Thymus (tissue), 11 donors: ENCODE data around the gene C11orf98. TPM values are rescaled to one million over a fixed set of nuclear protein-coding genes. Genes with fewer than 3 reads are reported as not detected.
A peak's percentile ranks its signal among the peaks of the same experiment; 100 is the strongest.
"Not testable (repeated sequence)": the region's sequence is repeated elsewhere in the genome, so short reads cannot be mapped to it uniquely, and the experiment has no call there.

Source experiments
- DNase-seq, 9 donors: peaks; one replicate each; pipeline ENCODE4 v3.0.0-alpha.2; 2013; ENCODE audit warnings: low spot score in 9 of 9, low read depth in 6 of 9, missing footprints in 1 of 9
- H3K27ac ChIP-seq, 2 donors: one replicate each; pipeline ENCODE4 v1.5.1; 2013; ENCODE audit warnings: control low read depth in 1 of 2, low read depth in 1 of 2, low read length in 1 of 2, mild to moderate bottlenecking in 1 of 2, moderate library complexity in 1 of 2
- H3K27me3 ChIP-seq, 2 donors: one replicate each; pipeline ENCODE4 v1.5.1; 2013; ENCODE audit warnings: low read length in 1 of 2; ENCODE audit not compliant: control insufficient read depth in 2 of 2, insufficient read depth in 1 of 2
- H3K36me3 ChIP-seq, 2 donors: one replicate each; pipeline ENCODE4 v1.5.1; 2013; ENCODE audit warnings: low read length in 1 of 2, mild to moderate bottlenecking in 1 of 2, moderate library complexity in 1 of 2; ENCODE audit not compliant: control insufficient read depth in 2 of 2, insufficient read depth in 2 of 2
- H3K4me1 ChIP-seq, 2 donors: one replicate each; pipeline ENCODE4 v1.5.1; 2013; ENCODE audit warnings: low read length in 2 of 2; ENCODE audit not compliant: control insufficient read depth in 2 of 2, insufficient read depth in 2 of 2
- H3K4me3 ChIP-seq, 2 donors: one replicate each; pipeline ENCODE4 v1.5.1; 2013; ENCODE audit warnings: low read length in 2 of 2, control low read depth in 1 of 2, mild to moderate bottlenecking in 1 of 2
- H3K9me3 ChIP-seq, 2 donors: one replicate each; pipeline ENCODE4 v1.5.1; 2013; ENCODE audit warnings: low read length in 1 of 2, mild to moderate bottlenecking in 1 of 2; ENCODE audit not compliant: control insufficient read depth in 2 of 2, insufficient read depth in 1 of 2
- WGBS: extraction: QIAGEN DNeasy Blood & Tissue Kit; methylation state at CpG from one replicate; pipeline ENCODE4 v1.1.7; 2013; 5-methylcytosine and 5-hydroxymethylcytosine counted together
- polyA plus RNA-seq: library from polyadenylated mRNA; stranded (reverse); fragments of 200-250 nt; gene quantifications from one replicate; pipeline ENCODE4 v1.2.3, GENCODE V29; 2013
- total RNA-seq: library from RNA; stranded (reverse); fragments of 120-200 nt; gene quantifications from one replicate; pipeline ENCODE4 v1.2.4, GENCODE V29; 2013
- donor health status: healthy.

Gene C11orf98
- total and polyA plus RNA-seq, 2 donors: 111 to 152 TPM

GRCh38 chr11:62627713-62628112, 37.3 kb downstream of the C11orf98 start:
- DNase-seq: no peak
- Histone ChIP-seq H3K36me3 (peaks cover 67 to 76% of the 10 kb centered on the region in 2 donors), H3K27me3 (no peaks in the 10 kb centered on the region), H3K9me3 (no peaks in the 10 kb centered on the region), H3K27ac (no peak overlapping the region), H3K4me1 (no peaks in the 10 kb centered on the region), H3K4me3 (no peak overlapping the region)
- WGBS: 97% methylated on average over 3 of the region's 3 CpGs

- Histone ChIP-seq H3K9me3 (no peaks in the 10 kb centered on the region), H3K36me3 (peaks cover 26 to 28% of the 10 kb centered on the region in 2 donors), H3K27me3 (no peaks in the 10 kb centered on the region), H3K27ac (peak overlapping the region; percentile 87 to 88), H3K4me3 (no peak overlapping the region), H3K4me1 (peaks cover 16 to 17% of the 10 kb centered on the region in 2 donors)
- DNase-seq: no peak
- WGBS: 96% methylated on average over 7 of the region's 7 CpGs
These were observed 42.4 kb downstream of the C11orf98 start for GRCh38 chr11:62622476-62623089.

GRCh38 chr11:62621567-62622470, 43.2 kb downstream of the C11orf98 start, which contains the start of gene B3GAT3:
TSS of gene B3GAT3 (minus strand) at chr11:62621986. CDS start at chr11:62621947, 39 bp downstream.
- Histone ChIP-seq H3K27me3 (no peaks in the 10 kb centered on the region), H3K9me3 (no peaks in the 10 kb centered on the region), H3K36me3 (peaks cover 27 to 28% of the 10 kb centered on the region in 2 donors), H3K27ac (peak within 1 kb of the TSS; percentile 87 to 88), H3K4me1 (peaks cover 16 to 17% of the 10 kb centered on the region in 2 donors), H3K4me3 (peak within 1 kb of the TSS; percentile 60 to 82)
- peak; percentile 82 to 95 (median 87) for DNase-seq
- 2% methylated on average over 77 of the region's 77 CpGs for WGBS

- DNase-seq: no peak
- peak overlapping the region; percentile 87 to 88 for H3K27ac ChIP-seq
- peaks cover 16 to 17% of the 10 kb centered on the region in 2 donors for H3K4me1 ChIP-seq
- H3K9me3 ChIP-seq: no peaks in the 10 kb centered on the region
- peaks cover 25 to 28% of the 10 kb centered on the region in 2 donors for H3K36me3 ChIP-seq
- H3K4me3 ChIP-seq: peak overlapping the region; percentile 60 to 82
- WGBS: 35% methylated on average over 8 of the region's 8 CpGs
- H3K27me3 ChIP-seq: no peaks in the 10 kb centered on the region
These were observed 43.9 kb downstream of the C11orf98 start for GRCh38 chr11:62621027-62621566.

- not testable (repeated sequence) for H3K4me3 ChIP-seq, H3K9me3 ChIP-seq, H3K27me3 ChIP-seq, H3K27ac ChIP-seq, DNase-seq
- 98% methylated on average over 14 of the region's 14 CpGs for WGBS
- Histone ChIP-seq H3K36me3 (peaks cover 26 to 30% of the 10 kb centered on the region in 2 donors), H3K4me1 (peaks cover 11 to 17% of the 10 kb centered on the region in 2 donors)
These were observed 48.1 kb downstream of the C11orf98 start for GRCh38 chr11:62616957-62617356.

- no peaks in the 10 kb centered on the region for H3K27me3 ChIP-seq
- DNase-seq: no peak
- H3K36me3 ChIP-seq: peaks cover 28 to 30% of the 10 kb centered on the region in 2 donors
- H3K27ac ChIP-seq: no peak overlapping the region
- WGBS: 98% methylated on average over 7 of the region's 7 CpGs
- H3K4me3 ChIP-seq: no peak overlapping the region
- no peaks in the 10 kb centered on the region for H3K9me3 ChIP-seq
- H3K4me1 ChIP-seq: peaks cover 4 to 20% of the 10 kb centered on the region in 2 donors
These were observed 49.5 kb downstream of the C11orf98 start for GRCh38 chr11:62615521-62615920.

GRCh38 chr11:62614275-62614674, 50.7 kb downstream of the C11orf98 start:
- Histone ChIP-seq H3K4me1 (peaks cover 0 to 17% of the 10 kb centered on the region in 2 donors), H3K27me3 (no peaks in the 10 kb centered on the region), H3K36me3 (peaks cover 30 to 35% of the 10 kb centered on the region in 2 donors), H3K9me3 (no peaks in the 10 kb centered on the region), H3K27ac (no peak overlapping the region), H3K4me3 (no peak overlapping the region)
- WGBS: 92% methylated on average over 8 of the region's 8 CpGs
- DNase-seq: no peak

GRCh38 chr11:62613291-62613778, 51.7 kb downstream of the C11orf98 start:
- Histone ChIP-seq H3K27me3 (no peaks in the 10 kb centered on the region), H3K27ac (peak overlapping the region; percentile 83 to 95), H3K4me1 (peaks cover 0 to 17% of the 10 kb centered on the region in 2 donors), H3K36me3 (peaks cover 31 to 36% of the 10 kb centered on the region in 2 donors), H3K4me3 (peak overlapping the region; percentile 66 to 81), H3K9me3 (no peaks in the 10 kb centered on the region)
- WGBS: 93% methylated on average over 15 of the region's 15 CpGs
- no peak for DNase-seq
